Neuronal stem cell (in vitro differentiated cells): ENCODE results near the gene AHRR.
"Not testable (repeated sequence)": the region's sequence is repeated elsewhere in the genome, so short reads cannot be mapped to it uniquely, and the experiment has no call there.

Experiments
- DNase-seq: peaks from one replicate; pipeline ENCODE4 v3.0.0-alpha.2; 2013; ENCODE audit warnings: low spot score
- H2AFZ ChIP-seq: one replicate; pipeline ENCODE4 v1.6.1; 2013; ENCODE audit warnings: mild to moderate bottlenecking, low read length, inconsistent platforms
- H2AK5ac ChIP-seq: 2 replicates; pipeline ENCODE4 v1.6.1; 2013; ENCODE audit warnings: low read depth, mild to moderate bottlenecking, inconsistent platforms, low read length, moderate library complexity, mixed read lengths
- H2BK120ac ChIP-seq: 2 replicates; pipeline ENCODE4 v1.6.1; 2013; ENCODE audit warnings: low read depth, mild to moderate bottlenecking, inconsistent platforms, low read length, moderate library complexity, mixed read lengths
- H2BK12ac ChIP-seq: one replicate; pipeline ENCODE4 v1.6.1; 2013; ENCODE audit warnings: low read length, inconsistent platforms
- H2BK15ac ChIP-seq: 2 replicates; pipeline ENCODE4 v1.6.1; 2013; ENCODE audit warnings: mild to moderate bottlenecking, low read length, inconsistent platforms, mixed read lengths
- H2BK5ac ChIP-seq: one replicate; pipeline ENCODE4 v1.6.1; 2013; ENCODE audit warnings: inconsistent platforms, mild to moderate bottlenecking, low read length, moderate library complexity
- H3K14ac ChIP-seq: one replicate; pipeline ENCODE4 v1.6.1; 2013; ENCODE audit warnings: low read length, inconsistent platforms
- H3K18ac ChIP-seq: 2 replicates; pipeline ENCODE4 v1.6.1; 2013; ENCODE audit warnings: low read length, inconsistent platforms
- H3K23ac ChIP-seq: 2 replicates; pipeline ENCODE4 v1.6.1; 2013; ENCODE audit warnings: low read depth, mild to moderate bottlenecking, mixed read lengths, low read length, inconsistent platforms; ENCODE audit not compliant: poor library complexity
- H3K27ac ChIP-seq: replicated peaks from 3 replicates; pipeline ENCODE4 v1.5.1; 2013; ENCODE audit warnings: low read length, inconsistent platforms
- H3K27me3 ChIP-seq, 3 experiments: 2 replicates each; pipeline ENCODE4 v1.6.1; 2013; ENCODE audit warnings: low read length in 3 of 3, mild to moderate bottlenecking in 2 of 3, inconsistent platforms in 1 of 3, low read depth in 1 of 3, mixed read lengths in 1 of 3, moderate library complexity in 1 of 3; ENCODE audit not compliant: control insufficient read depth in 3 of 3, insufficient read depth in 3 of 3
- H3K36me3 ChIP-seq, 2 donors: replicated peaks in 1 of 2; 2 replicates each; pipeline ENCODE4 v1.6.1; 2013; ENCODE audit warnings: low read length in 2 of 2; ENCODE audit not compliant: control insufficient read depth in 2 of 2, insufficient read depth in 2 of 2
- H3K4ac ChIP-seq: 2 replicates; pipeline ENCODE4 v1.6.1; 2013; ENCODE audit warnings: inconsistent platforms, mild to moderate bottlenecking, low read length, moderate library complexity
- H3K4me1 ChIP-seq, 2 donors: 1 replicate in 1 of 2; 2 replicates in 1 of 2; pipeline ENCODE4 v1.6.1; 2013; ENCODE audit warnings: low read length in 2 of 2, low read depth in 1 of 2; ENCODE audit not compliant: control insufficient read depth in 2 of 2, insufficient read depth in 1 of 2
- H3K4me2 ChIP-seq: one replicate; pipeline ENCODE4 v1.6.1; 2013; ENCODE audit warnings: mild to moderate bottlenecking, low read length, inconsistent platforms; ENCODE audit not compliant: insufficient read depth, poor library complexity, severe bottlenecking
- H3K4me3 ChIP-seq, 2 donors: 2 replicates each; pipeline ENCODE4 v1.5.1; 2013; ENCODE audit warnings: low read length in 2 of 2, mild to moderate bottlenecking in 2 of 2, inconsistent platforms in 1 of 2, moderate library complexity in 1 of 2
- H3K79me1 ChIP-seq: one replicate; pipeline ENCODE4 v1.6.1; 2013; ENCODE audit warnings: low read depth, mild to moderate bottlenecking, inconsistent platforms, low read length, moderate library complexity
- H3K9ac ChIP-seq: one replicate; pipeline ENCODE4 v1.6.1; 2013; ENCODE audit warnings: mild to moderate bottlenecking, low read depth, low read length, inconsistent platforms; ENCODE audit not compliant: poor library complexity
- H3K9me3 ChIP-seq, 2 donors: replicated peaks in 1 of 2; 2 replicates each; pipeline versions ENCODE3 to v1.6.1; 2013; ENCODE audit warnings: low read length in 2 of 2, mild to moderate bottlenecking in 2 of 2, inconsistent platforms in 1 of 2, low read depth in 1 of 2, mixed read lengths in 1 of 2, moderate library complexity in 1 of 2; ENCODE audit not compliant: control insufficient read depth in 2 of 2, insufficient read depth in 1 of 2
- H4K8ac ChIP-seq: one replicate; pipeline ENCODE4 v1.6.1; 2013; ENCODE audit warnings: low read depth, mild to moderate bottlenecking, inconsistent platforms, low read length, moderate library complexity
- H4K91ac ChIP-seq: one replicate; pipeline ENCODE4 v1.6.1; 2013; ENCODE audit warnings: low read length, low read depth, mild to moderate bottlenecking, inconsistent platforms; ENCODE audit not compliant: poor library complexity
- WGBS, 2 donors: extraction: QIAGEN DNeasy Blood & Tissue Kit; methylation state at CpG; one replicate each; pipeline ENCODE4 v1.1.7; 2013; ENCODE audit warnings: missing lambda C conversion rate in 2 of 2, mixed read lengths in 1 of 2; ENCODE audit not compliant: insufficient read length in 2 of 2, insufficient replicate concordance in 1 of 2; ENCODE audit errors: extremely low coverage in 2 of 2; 5-methylcytosine and 5-hydroxymethylcytosine counted together

Gene AHRR

DNA sequence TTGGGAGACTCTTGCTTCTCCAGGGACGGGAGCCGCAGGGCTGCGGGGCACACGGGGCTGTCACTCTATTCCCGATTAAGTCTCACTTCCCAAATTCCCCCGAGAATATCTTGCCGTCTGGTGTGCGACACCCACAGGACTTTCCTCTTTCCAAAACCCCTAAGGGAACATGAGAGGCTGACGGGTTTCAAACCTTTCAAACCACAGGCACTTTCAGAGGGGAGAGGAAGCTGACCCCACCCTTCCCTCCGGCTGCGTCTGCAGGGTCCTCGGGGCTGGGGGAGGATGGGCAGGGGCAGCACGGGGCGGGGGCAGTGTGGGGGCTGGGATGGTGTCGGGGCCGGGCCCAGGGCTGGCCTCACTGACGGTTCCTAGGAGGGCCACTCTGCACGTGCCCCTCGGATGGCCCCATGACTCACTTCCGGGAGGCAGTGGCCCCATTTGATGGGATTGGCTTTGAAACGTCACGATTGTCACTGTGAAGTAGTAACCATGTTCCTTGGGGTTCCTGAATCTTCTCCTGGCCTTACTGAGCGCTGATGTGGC, 164.5 kb downstream of the AHRR start:
- no peak overlapping the region for H3K4me2 ChIP-seq
- no CpG with 5 or more reads among the region's 23 CpGs for WGBS, 2 donors
- H3K79me1 ChIP-seq = peaks cover 3% of the 10 kb centered on the region
- no peaks in the 10 kb centered on the region for H3K36me3 ChIP-seq
- H3K18ac ChIP-seq = no peak overlapping the region
- H3K27me3 ChIP-seq = peaks cover 0 to 17% (median 4%) of the 10 kb centered on the region in 3 experiments
- H3K9me3 ChIP-seq = no peaks in the 10 kb centered on the region
- H2BK5ac ChIP-seq = peak overlapping the region; percentile 70
- H3K27ac ChIP-seq = no peak overlapping the region
- H3K4me1 ChIP-seq = no peaks in the 10 kb centered on the region
- no peak overlapping the region for H2AFZ ChIP-seq
- H3K9ac ChIP-seq = no peak overlapping the region
- H2BK120ac ChIP-seq = no peak overlapping the region
- H4K91ac ChIP-seq = no peak overlapping the region
- no peak for DNase-seq
- no peak overlapping the region for H3K4ac ChIP-seq
- H2BK15ac ChIP-seq = no peak overlapping the region
- H3K4me3 ChIP-seq = no peak overlapping the region
- H2AK5ac ChIP-seq = peak overlapping the region; percentile 10
- no peak overlapping the region for H3K14ac ChIP-seq
- no peak overlapping the region for H2BK12ac ChIP-seq
- H4K8ac ChIP-seq = no peak overlapping the region
- H3K23ac ChIP-seq = no peak overlapping the region

DNA sequence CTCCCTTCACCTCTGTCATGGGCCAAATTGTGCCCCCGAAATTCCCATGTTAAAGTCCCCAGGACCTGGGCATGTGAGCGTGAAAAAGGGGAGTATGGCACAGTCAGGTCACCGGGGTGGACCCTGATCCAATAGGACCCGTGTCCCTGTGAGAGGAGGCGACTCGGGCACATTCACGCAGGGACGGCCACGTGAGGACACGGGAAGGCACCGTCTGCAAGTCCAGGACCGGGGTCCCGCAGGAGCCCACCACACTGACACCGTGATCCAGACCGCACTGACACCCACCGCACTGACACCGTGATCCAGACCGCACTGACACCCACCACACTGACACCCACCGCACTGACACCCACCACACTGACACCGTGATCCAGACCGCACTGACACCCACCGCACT, 165.1 kb downstream of the AHRR start:
- H2BK15ac ChIP-seq, H4K91ac ChIP-seq, H3K79me1 ChIP-seq, H2BK12ac ChIP-seq, H3K23ac ChIP-seq, H3K4me1 ChIP-seq, H3K18ac ChIP-seq, H2BK120ac ChIP-seq, H3K4ac ChIP-seq, DNase-seq, H3K36me3 ChIP-seq, H3K9ac ChIP-seq, H3K4me3 ChIP-seq, H2AFZ ChIP-seq, H4K8ac ChIP-seq, H3K27ac ChIP-seq, H3K9me3 ChIP-seq, H3K14ac ChIP-seq, H3K4me2 ChIP-seq: not testable (repeated sequence)
- Histone ChIP-seq H2BK5ac (peak overlapping the region; percentile 70), H3K27me3 (peaks cover 0 to 19% (median 9%) of the 10 kb centered on the region in 3 experiments), H2AK5ac (peak overlapping the region; percentile 10)
- WGBS, 2 donors = no CpG with 5 or more reads among the region's 22 CpGs
